GM12874 (cell line): ENCODE data around the gene GNAT1.

Source experiments
- CTCF ChIP-seq: IDR thresholded peaks from 2 replicates; pipeline ENCODE4 v1.5.1; 2011; ENCODE audit warnings: low read depth, mild to moderate bottlenecking, control low read depth, low read length, moderate library complexity; ENCODE audit not compliant: insufficient read depth

GNAT1 gene

GRCh38 chr3:50193286-50193685 is 1.9 kb downstream of the GNAT1 start:
- TF ChIP-seq CTCF, result no peak

- TF ChIP-seq CTCF, result no peak
These were observed 2.3 kb downstream of the GNAT1 start for GRCh38 chr3:50193746-50194127.

GRCh38 chr3:50194128-50194902 is 2.9 kb downstream of the GNAT1 start:
- TF ChIP-seq CTCF, result peak; percentile 87

- TF ChIP-seq CTCF, result no peak
These were observed 3.6 kb downstream of the GNAT1 start for GRCh38 chr3:50194903-50195500.

GRCh38 chr3:50195501-50196252 is 4.3 kb downstream of the GNAT1 start:
- TF ChIP-seq CTCF, result no peak

GRCh38 chr3:50196253-50196801 is 4.9 kb downstream of the GNAT1 start:
- TF ChIP-seq CTCF, result no peak
